ENCODE data around the gene GREB1L.
"Not testable (repeated sequence)": the region's sequence is repeated elsewhere in the genome, so short reads cannot be mapped to it uniquely, and the experiment has no call there.

GREB1L gene

GRCh38 chr18:21275645-21276044 is 33.6 kb downstream of the GREB1L start:
- TF ChIP-seq POLR2A (IDR thresholded peaks at IDR 0.05; ENCODE audit: low read depth, low read length): no peak
- no peak for DNase-seq (ENCODE audit: insufficient read length, low spot score)
- FAIRE-seq: no peak

- no peak for DNase-seq (ENCODE audit: insufficient read length, low spot score)
- no peak for TF ChIP-seq POLR2A (IDR thresholded peaks at IDR 0.05; ENCODE audit: low read depth, low read length)
- no peak for FAIRE-seq
Observed at GRCh38 chr18:21277578-21277977, 35.5 kb downstream of the GREB1L start.

DNA sequence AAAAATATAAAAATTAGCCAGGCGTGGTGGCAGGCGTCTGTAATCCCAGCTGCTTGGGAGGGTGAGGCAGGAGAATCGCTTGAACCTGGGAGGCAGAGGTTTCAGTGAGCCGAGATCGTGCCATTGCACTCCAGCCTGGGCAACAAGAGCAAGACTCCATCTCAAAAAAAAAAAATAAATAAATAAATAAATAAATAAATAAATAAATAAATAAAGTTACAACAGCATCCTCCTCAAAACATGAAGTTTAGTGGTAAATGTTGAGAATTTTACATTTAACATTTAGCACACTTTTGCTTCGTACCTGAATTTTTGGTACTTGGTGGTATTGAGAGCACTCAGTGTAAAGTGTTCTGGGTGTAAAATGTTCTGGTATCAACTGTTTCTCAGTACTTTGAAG is 36.2 kb downstream of the GREB1L start:
- DNase-seq (ENCODE audit: insufficient read length, low spot score); FAIRE-seq: not testable (repeated sequence)

DNA sequence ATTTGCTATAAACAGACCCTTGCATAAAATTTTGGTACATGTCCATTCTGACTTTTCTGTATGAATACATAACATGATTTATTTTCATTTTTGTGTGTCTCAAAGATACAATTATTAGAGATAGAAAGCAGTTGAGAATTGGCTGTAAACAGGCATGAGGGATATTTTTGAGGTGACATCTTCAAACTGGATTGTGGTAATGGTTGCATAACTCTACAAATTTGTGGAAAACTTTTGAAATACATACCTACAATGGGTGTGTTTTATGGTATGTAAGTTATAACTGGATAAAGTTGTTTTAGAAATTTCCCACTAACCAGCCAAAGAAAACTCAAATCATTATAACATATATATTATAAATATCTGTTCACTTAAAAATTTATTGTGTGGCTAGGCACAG is 39.6 kb downstream of the GREB1L start:
- FAIRE-seq (no peak), DNase-seq (ENCODE audit: insufficient read length, low spot score) (no peak)
- TF ChIP-seq POLR2A (IDR thresholded peaks at IDR 0.05; ENCODE audit: low read depth, low read length): no peak

- no peak for FAIRE-seq
- no peak for DNase-seq (ENCODE audit: insufficient read length, low spot score)
- TF ChIP-seq POLR2A (IDR thresholded peaks at IDR 0.05; ENCODE audit: low read depth, low read length): no peak
Observed at GRCh38 chr18:21284540-21284939, 42.5 kb downstream of the GREB1L start.

DNA sequence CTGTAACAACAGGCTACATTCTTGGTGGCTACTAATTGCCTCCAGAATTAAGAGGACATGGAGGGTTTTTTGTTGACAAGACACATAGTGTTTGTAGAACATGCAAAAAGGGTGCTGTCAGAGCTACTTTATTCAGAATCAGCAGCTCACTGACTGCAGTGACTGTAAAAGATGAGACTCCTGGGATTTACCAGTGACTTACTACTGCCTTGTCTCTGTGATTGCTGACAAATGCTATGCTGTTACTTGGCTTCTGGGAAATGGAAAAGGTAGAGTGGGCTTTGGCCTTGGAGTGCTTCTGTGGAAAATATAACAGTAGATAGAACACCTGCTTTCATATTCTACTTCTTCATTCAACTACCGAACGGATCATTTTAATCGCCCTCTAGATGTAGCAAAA is 47.8 kb downstream of the GREB1L start:
- TF ChIP-seq POLR2A (IDR thresholded peaks at IDR 0.05; ENCODE audit: low read depth, low read length): no peak
- FAIRE-seq (no peak), DNase-seq (ENCODE audit: insufficient read length, low spot score) (no peak)

DNA sequence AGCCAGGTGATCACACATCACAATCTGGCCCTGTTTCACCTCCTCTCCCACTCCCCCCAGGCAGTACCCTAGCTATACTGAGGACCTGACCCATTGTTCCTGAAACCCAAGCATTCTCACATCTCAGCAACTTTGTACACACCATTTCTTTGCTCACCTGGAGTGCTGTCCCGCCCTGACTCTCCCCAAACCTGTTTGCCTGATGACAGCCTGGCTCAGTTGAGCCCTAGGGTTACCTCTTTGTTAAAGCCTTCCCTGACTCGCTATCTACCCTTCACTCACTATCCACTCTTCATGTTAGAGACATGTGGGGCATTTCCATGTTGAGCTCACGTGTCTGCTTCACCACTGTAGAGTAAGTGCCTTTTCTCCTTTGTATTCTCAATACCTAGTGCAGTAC is 49.1 kb downstream of the GREB1L start:
- FAIRE-seq (no peak), DNase-seq (ENCODE audit: insufficient read length, low spot score) (no peak)
- no peak for TF ChIP-seq POLR2A (IDR thresholded peaks at IDR 0.05; ENCODE audit: low read depth, low read length)

- DNase-seq (ENCODE audit: insufficient read length, low spot score) (no peak), FAIRE-seq (no peak)
- TF ChIP-seq POLR2A (IDR thresholded peaks at IDR 0.05; ENCODE audit: low read depth, low read length): no peak
Observed at GRCh38 chr18:21293479-21293878, 51.4 kb downstream of the GREB1L start.

GRCh38 chr18:21295101-21295500 is 53.1 kb downstream of the GREB1L start:
- TF ChIP-seq POLR2A (IDR thresholded peaks at IDR 0.05; ENCODE audit: low read depth, low read length): no peak
- FAIRE-seq (no peak), DNase-seq (ENCODE audit: insufficient read length, low spot score) (no peak)

- TF ChIP-seq POLR2A (IDR thresholded peaks at IDR 0.05; ENCODE audit: low read depth, low read length): no peak
- no peak for FAIRE-seq
- DNase-seq (ENCODE audit: insufficient read length, low spot score): no peak
Observed at GRCh38 chr18:21296045-21296444, 54.0 kb downstream of the GREB1L start.

DNA sequence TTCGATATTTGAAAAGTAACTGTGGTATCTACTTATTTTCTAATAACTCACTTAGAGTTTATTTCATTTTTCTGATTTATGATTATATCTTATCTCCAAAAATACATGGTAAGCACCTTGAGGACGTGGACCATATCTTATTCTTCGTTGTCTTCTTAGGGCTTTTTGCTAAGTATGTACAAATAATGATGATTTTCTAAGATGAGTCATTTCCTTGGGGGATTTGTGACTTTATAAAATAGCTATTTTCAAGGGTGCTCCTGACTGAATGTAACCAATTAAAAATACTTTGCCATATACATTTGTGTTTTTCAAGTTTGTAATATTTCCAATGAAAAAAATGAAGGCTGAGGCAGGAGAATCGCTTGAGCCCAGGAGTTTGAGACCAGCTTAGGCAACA is 56.3 kb downstream of the GREB1L start:
- no peak for DNase-seq (ENCODE audit: insufficient read length, low spot score)
- no peak for TF ChIP-seq POLR2A (IDR thresholded peaks at IDR 0.05; ENCODE audit: low read depth, low read length)

GRCh38 chr18:21300035-21300907 is 58.2 kb downstream of the GREB1L start:
- FAIRE-seq (no peak), DNase-seq (ENCODE audit: insufficient read length, low spot score) (no peak)
- no peak for TF ChIP-seq POLR2A (IDR thresholded peaks at IDR 0.05; ENCODE audit: low read depth, low read length)

More for the DNA sequence above, 56.3 kb downstream of the GREB1L start:
- no peak for FAIRE-seq

GRCh38 chr18:21300908-21301200 is 58.8 kb downstream of the GREB1L start:
- FAIRE-seq (no peak), DNase-seq (ENCODE audit: insufficient read length, low spot score) (no peak)
- no peak for TF ChIP-seq POLR2A (IDR thresholded peaks at IDR 0.05; ENCODE audit: low read depth, low read length)

DNA sequence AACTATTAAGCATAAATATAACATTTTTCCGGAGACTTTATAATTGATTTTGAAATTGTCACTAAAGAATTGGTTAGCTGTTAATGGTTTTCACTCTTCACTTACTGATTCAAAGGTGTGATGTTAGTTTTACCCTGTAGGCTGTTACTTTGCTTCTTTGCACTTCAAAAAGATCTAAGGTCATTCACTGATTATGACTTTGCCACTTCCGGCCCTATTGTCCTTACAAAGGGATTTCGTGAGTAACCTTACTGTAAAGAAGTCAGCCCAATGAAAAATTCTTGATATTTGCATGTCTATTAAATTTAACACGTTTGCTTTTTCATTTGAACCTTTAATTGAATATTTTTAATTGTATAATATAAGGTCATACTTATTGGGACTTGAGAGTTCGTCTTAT is 61.4 kb downstream of the GREB1L start:
- FAIRE-seq (no peak), DNase-seq (ENCODE audit: insufficient read length, low spot score) (no peak)
- TF ChIP-seq POLR2A (IDR thresholded peaks at IDR 0.05; ENCODE audit: low read depth, low read length): no peak

GRCh38 chr18:21303895-21304294 is 61.9 kb downstream of the GREB1L start:
- DNase-seq (ENCODE audit: insufficient read length, low spot score) (no peak), FAIRE-seq (no peak)
- TF ChIP-seq POLR2A (IDR thresholded peaks at IDR 0.05; ENCODE audit: low read depth, low read length): no peak

GRCh38 chr18:21305621-21306020 is 63.6 kb downstream of the GREB1L start:
- no peak for DNase-seq (ENCODE audit: insufficient read length, low spot score)
- FAIRE-seq: no peak
- TF ChIP-seq POLR2A (IDR thresholded peaks at IDR 0.05; ENCODE audit: low read depth, low read length): no peak
